ENCODE data around the gene SLC17A5. TPM values are rescaled to one million over a fixed set of nuclear protein-coding genes. Genes with fewer than 3 reads are reported as not detected.

Gene SLC17A5
- total and polyA plus RNA-seq, 2 experiments from 2014 or later = 18.4 to 20.1 TPM

DNA sequence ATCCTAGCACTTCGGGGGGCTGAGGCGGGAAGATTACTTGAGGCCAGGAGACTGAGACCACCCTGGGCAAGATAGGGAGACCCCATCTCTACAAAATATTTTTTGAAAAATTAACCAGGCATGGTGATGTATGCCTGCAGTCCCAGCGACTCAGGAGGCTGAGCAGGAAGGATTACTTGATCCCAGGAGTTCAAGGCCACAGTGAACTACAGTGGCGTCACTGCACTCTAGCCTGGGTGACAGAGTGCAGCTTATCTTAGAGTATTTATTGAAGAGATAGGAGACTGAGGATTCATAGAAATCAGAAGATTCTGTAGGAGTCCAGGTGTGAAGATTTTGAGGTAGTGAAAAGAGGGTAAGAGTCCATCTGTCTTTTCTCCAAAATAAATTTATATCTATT is 45.0 kb downstream of the SLC17A5 start:
- Histone ChIP-seq H3K9ac (no peak overlapping the region), H3K4me2 (ENCODE audit: unreplicated experiment) (no peak overlapping the region), H3K36me3 (ENCODE audit: low read depth) (peaks cover 14% of the 10 kb centered on the region; the same call in 1 of the 2 replicates), H3K9me2 (ENCODE audit: insufficient read depth) (no peaks in the 10 kb centered on the region), H3F3A (ENCODE audit: insufficient read depth) (0 out of 2 replicates have a peak, but pooled peaks cover 3% of the 10 kb centered on the region), H3K4me3 (no peak overlapping the region), H3K4me1 (ENCODE audit: insufficient read depth) (no peaks in the 10 kb centered on the region; the same call in 1 of the 2 replicates), H3K79me2 (ENCODE audit: insufficient read depth) (0 out of 2 replicates have a peak, but pooled peaks cover 3% of the 10 kb centered on the region), H3K27ac (no peak overlapping the region), H3K9me3 (ENCODE audit: low read depth) (no peaks in the 10 kb centered on the region), H4K20me1 (ENCODE audit: insufficient read depth) (no peaks in the 10 kb centered on the region), H2AFZ (no peak overlapping the region), H3K27me3 (replicated peaks; ENCODE audit: insufficient read depth) (no peaks in the 10 kb centered on the region)
- in situ Hi-C loops (cut with MboI) = loop anchor here (25.0 kb wide), 2 partner anchors 96 to 321 kb away; partner anchors contain the start of gene EEF1A1
- no peak for TF ChIP-seq EZH2phosphoT487 (IDR thresholded peaks at IDR 0.05; ENCODE audit: insufficient read depth, low read depth)
- TF ChIP-seq EZH2 (IDR thresholded peaks at IDR 0.05; ENCODE audit: insufficient read depth, poor library complexity, severe bottlenecking) = no peak
- WGBS, 2 experiments (ENCODE audit: low coverage in 1 of 2, low lambda C conversion rate in 2 of 2, missing lambda C conversion rate in 2 of 2) = 84 to 87% methylated on average over 4 of the region's 4 CpGs
- DNase-seq = no peak

DNA sequence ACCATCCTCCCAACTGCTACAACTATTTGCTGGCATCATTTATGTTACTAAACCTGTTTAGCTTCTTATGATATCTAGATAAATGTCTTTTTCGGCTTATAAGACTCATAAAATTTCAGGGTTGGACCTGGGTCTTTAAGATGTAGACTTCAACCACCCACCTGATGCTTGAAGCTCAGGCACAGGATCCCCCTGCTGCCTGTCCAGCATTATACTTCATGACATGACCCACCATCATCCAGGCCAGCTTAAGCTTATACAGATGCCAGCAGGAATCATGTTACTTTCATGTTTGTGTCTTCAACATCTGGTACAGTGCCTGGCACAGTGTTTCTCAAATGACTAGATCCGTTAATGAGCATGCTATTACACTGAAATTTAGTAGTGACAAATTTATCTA is 47.4 kb downstream of the SLC17A5 start:
- TF ChIP-seq EZH2 (IDR thresholded peaks at IDR 0.05; ENCODE audit: insufficient read depth, poor library complexity, severe bottlenecking) (no peak), EZH2phosphoT487 (IDR thresholded peaks at IDR 0.05; ENCODE audit: insufficient read depth, low read depth) (no peak)
- 74 to 80% methylated on average over 2 of the region's 2 CpGs for WGBS, 2 experiments (ENCODE audit: low coverage in 1 of 2, low lambda C conversion rate in 2 of 2, missing lambda C conversion rate in 2 of 2)
- H3K36me3 ChIP-seq (ENCODE audit: low read depth) = peaks cover 17% of the 10 kb centered on the region; the same call in 1 of the 2 replicates
- no peak overlapping the region for H3K9ac ChIP-seq
- H3K27me3 ChIP-seq (replicated peaks; ENCODE audit: insufficient read depth) = no peaks in the 10 kb centered on the region
- DNase-seq = no peak
- H3K4me3 ChIP-seq = no peak overlapping the region
- in situ Hi-C loops (cut with MboI) = loop anchor here (25.0 kb wide), 2 partner anchors 94 to 319 kb away; partner anchors contain the start of gene EEF1A1
- no peaks in the 10 kb centered on the region for H4K20me1 ChIP-seq (ENCODE audit: insufficient read depth)
- H3K79me2 ChIP-seq (ENCODE audit: insufficient read depth) = 0 out of 2 replicates have a peak, but pooled peaks cover 3% of the 10 kb centered on the region
- H3F3A ChIP-seq (ENCODE audit: insufficient read depth) = 0 out of 2 replicates have a peak, but pooled peaks cover 3% of the 10 kb centered on the region
- no peak overlapping the region for H3K4me2 ChIP-seq (ENCODE audit: unreplicated experiment)
- H3K4me1 ChIP-seq (ENCODE audit: insufficient read depth) = no peaks in the 10 kb centered on the region; the same call in 1 of the 2 replicates
- no peaks in the 10 kb centered on the region for H3K9me2 ChIP-seq (ENCODE audit: insufficient read depth)
- no peak overlapping the region for H2AFZ ChIP-seq
- H3K9me3 ChIP-seq (ENCODE audit: low read depth) = no peaks in the 10 kb centered on the region
- no peak overlapping the region for H3K27ac ChIP-seq

DNA sequence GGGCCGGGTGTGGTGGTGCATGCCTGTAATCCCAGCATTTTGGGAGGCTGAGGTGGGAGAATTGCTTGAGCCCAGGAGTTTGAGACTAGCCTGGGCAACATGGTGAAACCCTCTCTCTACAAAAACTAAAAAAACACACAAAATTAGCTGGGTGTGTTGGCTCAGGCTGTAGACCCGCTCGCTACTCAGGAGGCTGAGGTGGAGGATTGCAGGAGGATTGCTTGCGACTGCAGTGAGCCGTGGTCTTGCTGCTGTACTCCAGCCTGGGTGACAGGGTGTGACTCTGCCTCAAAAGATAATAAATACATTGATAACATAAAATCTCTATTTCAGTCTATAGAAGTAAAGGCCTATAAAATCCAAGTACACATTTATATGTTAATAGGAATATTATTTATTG is 49.3 kb downstream of the SLC17A5 start:
- in situ Hi-C loops (cut with MboI) = loop anchor here (25.0 kb wide), 2 partner anchors 92 to 317 kb away; partner anchors contain the start of gene EEF1A1
- peaks cover 2% of the 10 kb centered on the region; the same call in 1 of the 2 replicates for H3F3A ChIP-seq (ENCODE audit: insufficient read depth)
- no peak for TF ChIP-seq EZH2 (IDR thresholded peaks at IDR 0.05; ENCODE audit: insufficient read depth, poor library complexity, severe bottlenecking)

DNA sequence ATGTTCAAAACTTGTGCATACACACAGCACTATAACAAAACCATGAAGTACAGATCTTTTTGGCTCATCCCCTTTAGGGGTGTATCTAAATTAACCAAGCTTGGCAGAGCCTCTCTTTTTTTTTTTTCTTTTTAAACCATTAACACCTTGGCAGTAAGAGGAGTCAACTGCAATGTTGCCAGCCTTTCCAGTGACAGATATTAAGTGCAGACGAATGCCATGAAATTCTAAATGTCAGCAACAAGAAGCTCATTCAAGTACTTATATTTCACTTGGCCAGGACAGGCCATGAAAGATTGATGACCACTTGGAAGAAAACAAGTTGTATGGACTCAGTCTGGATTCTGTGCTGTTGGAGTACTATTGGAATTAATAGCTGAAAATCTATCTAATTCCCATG is 49.8 kb downstream of the SLC17A5 start:
- no peaks in the 10 kb centered on the region for H3K9me3 ChIP-seq (ENCODE audit: low read depth)
- no peaks in the 10 kb centered on the region for H4K20me1 ChIP-seq (ENCODE audit: insufficient read depth)
- no peak for DNase-seq
- H3K4me2 ChIP-seq (ENCODE audit: unreplicated experiment) = no peak overlapping the region
- no peak overlapping the region for H3K27ac ChIP-seq
- no peak for TF ChIP-seq EZH2phosphoT487 (IDR thresholded peaks at IDR 0.05; ENCODE audit: insufficient read depth, low read depth)
- TF ChIP-seq EZH2 (IDR thresholded peaks at IDR 0.05; ENCODE audit: insufficient read depth, poor library complexity, severe bottlenecking) = no peak
- no peaks in the 10 kb centered on the region for H3K9me2 ChIP-seq (ENCODE audit: insufficient read depth)
- H3K27me3 ChIP-seq (replicated peaks; ENCODE audit: insufficient read depth) = no peaks in the 10 kb centered on the region
- H3K79me2 ChIP-seq (ENCODE audit: insufficient read depth) = no peaks in the 10 kb centered on the region
- H3K4me3 ChIP-seq = no peak overlapping the region
- no peaks in the 10 kb centered on the region for H3K4me1 ChIP-seq (ENCODE audit: insufficient read depth)
- 35 to 47% methylated on average over 1 of the region's 1 CpG for WGBS, 2 experiments (ENCODE audit: low coverage in 1 of 2, low lambda C conversion rate in 2 of 2, missing lambda C conversion rate in 2 of 2)
- in situ Hi-C loops (cut with MboI) = loop anchor here (25.0 kb wide), 2 partner anchors 92 to 317 kb away; partner anchors contain the start of gene EEF1A1
- H3K9ac ChIP-seq = no peak overlapping the region
- H3K36me3 ChIP-seq (ENCODE audit: low read depth) = peaks cover 10% of the 10 kb centered on the region; the same call in 1 of the 2 replicates
- no peak overlapping the region for H2AFZ ChIP-seq
- H3F3A ChIP-seq (ENCODE audit: insufficient read depth) = peaks cover 5% of the 10 kb centered on the region; the same call in 1 of the 2 replicates

More for the DNA sequence above, 49.3 kb downstream of the SLC17A5 start:
- H3K4me3 ChIP-seq = no peak overlapping the region
- no peak overlapping the region for H3K9ac ChIP-seq
- no peaks in the 10 kb centered on the region for H4K20me1 ChIP-seq (ENCODE audit: insufficient read depth)
- peaks cover 14% of the 10 kb centered on the region; the same call in 1 of the 2 replicates for H3K36me3 ChIP-seq (ENCODE audit: low read depth)
- no peaks in the 10 kb centered on the region for H3K27me3 ChIP-seq (replicated peaks; ENCODE audit: insufficient read depth)
- no peak for DNase-seq
- no peaks in the 10 kb centered on the region for H3K79me2 ChIP-seq (ENCODE audit: insufficient read depth)
- H3K9me2 ChIP-seq (ENCODE audit: insufficient read depth) = no peaks in the 10 kb centered on the region
- no peaks in the 10 kb centered on the region for H3K4me1 ChIP-seq (ENCODE audit: insufficient read depth)
- WGBS, 2 experiments (ENCODE audit: low coverage in 1 of 2, low lambda C conversion rate in 2 of 2, missing lambda C conversion rate in 2 of 2) = 92 to 94% methylated on average over 5 of the region's 5 CpGs
- H2AFZ ChIP-seq = no peak overlapping the region
- no peak overlapping the region for H3K4me2 ChIP-seq (ENCODE audit: unreplicated experiment)
- no peak overlapping the region for H3K27ac ChIP-seq
- H3K9me3 ChIP-seq (ENCODE audit: low read depth) = no peaks in the 10 kb centered on the region
